H9 (cell line): ENCODE data around the gene RELB. TPM values are rescaled to one million over a fixed set of nuclear protein-coding genes. Genes with fewer than 3 reads are reported as not detected.
A peak's percentile ranks its signal among the peaks of the same experiment; 100 is the strongest.

Experiments
- DNase-seq: peaks from one replicate; pipeline ENCODE4 v3.0.0-alpha.2; 2017
- H2AFZ ChIP-seq: one replicate; pipeline ENCODE4 v1.6.1; 2013; ENCODE audit warnings: mild to moderate bottlenecking, low read length, control low read depth, moderate library complexity
- H2AK5ac ChIP-seq: 2 replicates; pipeline ENCODE4 v1.6.1; 2013; ENCODE audit warnings: low read length, control low read depth, mixed read lengths; ENCODE audit not compliant: insufficient read length
- H2BK120ac ChIP-seq: one replicate; pipeline ENCODE4 v1.6.1; 2013; ENCODE audit warnings: low read depth, mild to moderate bottlenecking, low read length, control low read depth, inconsistent platforms; ENCODE audit not compliant: poor library complexity, severe bottlenecking
- H2BK12ac ChIP-seq: 2 replicates; pipeline ENCODE4 v1.6.1; 2013; ENCODE audit warnings: low read length, control low read depth, mixed read lengths, low read depth; ENCODE audit not compliant: insufficient read length
- H2BK15ac ChIP-seq: 2 replicates; pipeline ENCODE4 v1.6.1; 2013; ENCODE audit warnings: low read depth, low read length, control low read depth
- H2BK20ac ChIP-seq: one replicate; pipeline ENCODE4 v1.6.1; 2013; ENCODE audit warnings: low read depth, mild to moderate bottlenecking, low read length, control low read depth, inconsistent platforms; ENCODE audit not compliant: poor library complexity, severe bottlenecking
- H2BK5ac ChIP-seq: 2 replicates; pipeline ENCODE4 v1.6.1; 2013; ENCODE audit warnings: low read length, control low read depth, mixed read lengths; ENCODE audit not compliant: insufficient read length
- H3K14ac ChIP-seq: 2 replicates; pipeline ENCODE4 v1.6.1; 2013; ENCODE audit warnings: low read length, control low read depth; ENCODE audit not compliant: insufficient read depth
- H3K18ac ChIP-seq: 2 replicates; pipeline ENCODE4 v1.6.1; 2013; ENCODE audit warnings: low read depth, mild to moderate bottlenecking, mixed read lengths, low read length, control low read depth; ENCODE audit not compliant: insufficient read length
- H3K23ac ChIP-seq: 2 replicates; pipeline ENCODE4 v1.6.1; 2013; ENCODE audit warnings: low read length, control low read depth, mixed read lengths, low read depth; ENCODE audit not compliant: insufficient read length
- H3K23me2 ChIP-seq: 2 replicates; pipeline ENCODE4 v1.6.1; 2013; ENCODE audit warnings: low read depth, mild to moderate bottlenecking, mixed read lengths, low read length, control low read depth; ENCODE audit not compliant: insufficient read length, poor library complexity, severe bottlenecking
- H3K27ac ChIP-seq: 2 replicates; pipeline ENCODE4 v1.5.1; 2013; ENCODE audit warnings: low read length, control low read depth, mixed read lengths, low read depth; ENCODE audit not compliant: insufficient read length
- H3K27me3 ChIP-seq: 2 replicates; pipeline ENCODE4 v1.6.1; 2013; ENCODE audit warnings: low read length, control low read depth, inconsistent platforms; ENCODE audit not compliant: insufficient read depth
- H3K4ac ChIP-seq: 2 replicates; pipeline ENCODE4 v1.6.1; 2013; ENCODE audit warnings: low read depth, mild to moderate bottlenecking, control low read depth, inconsistent platforms, low read length, moderate library complexity
- H3K4me1 ChIP-seq: 2 replicates; pipeline ENCODE4 v1.6.1; 2013; ENCODE audit warnings: low read length, control low read depth, inconsistent platforms; ENCODE audit not compliant: insufficient read depth
- H3K4me2 ChIP-seq: 2 replicates; pipeline ENCODE4 v1.6.1; 2013; ENCODE audit warnings: low read length, control low read depth, mixed read lengths; ENCODE audit not compliant: insufficient read length, insufficient read depth
- H3K56ac ChIP-seq: 2 replicates; pipeline ENCODE4 v1.6.1; 2013; ENCODE audit warnings: low read depth, mild to moderate bottlenecking, mixed read lengths, low read length, control low read depth; ENCODE audit not compliant: insufficient read length
- H3K79me1 ChIP-seq: 2 replicates; pipeline ENCODE4 v1.6.1; 2013; ENCODE audit warnings: low read depth, mild to moderate bottlenecking, moderate library complexity, low read length, control low read depth, inconsistent platforms; ENCODE audit not compliant: insufficient read depth, poor library complexity, severe bottlenecking
- H3K79me2 ChIP-seq: 2 replicates; pipeline ENCODE4 v1.6.1; 2013; ENCODE audit warnings: low read length, control low read depth, inconsistent platforms; ENCODE audit not compliant: insufficient read depth
- H3K9ac ChIP-seq: 2 replicates; pipeline ENCODE4 v1.6.1; 2013; ENCODE audit warnings: low read length, control low read depth, mixed read lengths; ENCODE audit not compliant: insufficient read length; ENCODE audit errors: extremely low read depth
- H3K9me3 ChIP-seq: one replicate; pipeline ENCODE4 v1.6.1; 2013; ENCODE audit warnings: low read depth, low read length, inconsistent platforms; ENCODE audit not compliant: control insufficient read depth
- H3T11ph ChIP-seq: one replicate; pipeline ENCODE4 v1.6.1; 2013; ENCODE audit warnings: mild to moderate bottlenecking, low read length, control low read depth, inconsistent platforms
- H4K20me1 ChIP-seq: one replicate; pipeline ENCODE4 v1.6.1; 2013; ENCODE audit not compliant: control insufficient read depth, insufficient read length, insufficient read depth
- H4K5ac ChIP-seq: 2 replicates; pipeline ENCODE4 v1.6.1; 2013; ENCODE audit warnings: low read depth, mild to moderate bottlenecking, mixed read lengths, low read length, control low read depth; ENCODE audit not compliant: insufficient read length
- H4K8ac ChIP-seq: replicated peaks from 2 replicates; pipeline ENCODE4 v1.6.1; 2013; ENCODE audit warnings: low read length, control low read depth, mixed read lengths, low read depth; ENCODE audit not compliant: insufficient read length
- H4K91ac ChIP-seq: 2 replicates; pipeline ENCODE4 v1.6.1; 2013; ENCODE audit warnings: low read depth, mild to moderate bottlenecking, moderate library complexity, mixed read lengths, low read length, control low read depth; ENCODE audit not compliant: insufficient read length
- H3K27ac Mint-ChIP-seq, 3 experiments: 2 replicates in 2 of 3; 3 replicates in 1 of 3; pipeline ENCODE4 v1.8.0; 2020 to 2021; ENCODE audit warnings: mixed read lengths in 3 of 3, mild to moderate bottlenecking in 1 of 3, moderate library complexity in 1 of 3
- H3K27me3 Mint-ChIP-seq: 2 replicates; pipeline ENCODE4 v1.8.0; 2021; ENCODE audit warnings: low read depth, mild to moderate bottlenecking, moderate library complexity, mixed read lengths
- H3K36me3 Mint-ChIP-seq, 3 experiments: 2 replicates in 2 of 3; 3 replicates in 1 of 3; pipeline ENCODE4 v1.8.0; 2020 to 2021; ENCODE audit warnings: low read depth in 3 of 3, mixed read lengths in 3 of 3; ENCODE audit not compliant: insufficient read depth in 1 of 3
- H3K4me1 Mint-ChIP-seq, 2 experiments: 2 replicates each; pipeline ENCODE4 v1.8.0; 2020; ENCODE audit warnings: mixed read lengths in 2 of 2
- H3K4me3 Mint-ChIP-seq, 2 experiments: 2 replicates in 1 of 2; 3 replicates in 1 of 2; pipeline ENCODE4 v1.8.0; 2020 to 2021; ENCODE audit warnings: mild to moderate bottlenecking in 2 of 2, mixed read lengths in 2 of 2, moderate library complexity in 1 of 2
- H3K9me3 Mint-ChIP-seq, 2 experiments: 2 replicates in 1 of 2; 3 replicates in 1 of 2; pipeline ENCODE4 v1.8.0; 2020; ENCODE audit warnings: mild to moderate bottlenecking in 2 of 2, mixed read lengths in 2 of 2, moderate library complexity in 1 of 2
- WGBS: extraction: QIAGEN DNeasy Blood & Tissue Kit; methylation state at CpG from one replicate; pipeline ENCODE4 v1.1.7; 2013; ENCODE audit warnings: missing lambda C conversion rate, low lambda C conversion rate, mixed read lengths; ENCODE audit not compliant: insufficient read length; ENCODE audit errors: extremely low coverage; 5-methylcytosine and 5-hydroxymethylcytosine counted together
- total RNA-seq: library from RNA; stranded (reverse); gene quantifications from 2 replicates; pipeline ENCODE4 v1.2.1, GENCODE V29; 2021
- TF ChIP-seq, protein P1 (sequence below): fragments of 200-600 bp; sonication (generic); conservative IDR thresholded peaks from 3 replicates; pipeline ENCODE4 v1.8.0; 2021; ENCODE audit warnings: antibody characterized with exemption, mild to moderate bottlenecking

The RELB gene
- total RNA-seq, 1 experiment from 2014 or later: 13.7 TPM

DNA sequence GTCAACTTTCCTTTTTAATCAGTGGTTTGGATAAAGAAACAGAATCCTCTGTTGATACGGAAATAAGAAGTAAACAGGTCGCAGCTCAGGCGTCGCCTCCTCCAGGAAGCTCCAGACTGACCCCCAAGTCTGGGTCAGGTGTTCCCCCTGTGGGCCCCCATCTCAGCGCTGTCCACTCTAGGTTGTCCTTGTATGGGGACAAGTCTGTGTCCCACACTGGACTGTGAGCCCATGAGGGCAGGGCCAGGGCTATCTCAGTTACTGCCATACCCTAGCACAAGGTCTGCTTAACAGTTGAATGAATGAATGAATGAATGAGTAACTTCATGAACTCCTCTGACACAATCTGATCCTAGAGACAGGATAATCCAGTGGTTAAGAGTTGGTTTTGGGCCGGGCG lies 45.1 kb downstream of the RELB start:
- H2AK5ac ChIP-seq: no peak overlapping the region
- no peak overlapping the region for H3K23ac ChIP-seq
- TF ChIP-seq, protein P1, sequence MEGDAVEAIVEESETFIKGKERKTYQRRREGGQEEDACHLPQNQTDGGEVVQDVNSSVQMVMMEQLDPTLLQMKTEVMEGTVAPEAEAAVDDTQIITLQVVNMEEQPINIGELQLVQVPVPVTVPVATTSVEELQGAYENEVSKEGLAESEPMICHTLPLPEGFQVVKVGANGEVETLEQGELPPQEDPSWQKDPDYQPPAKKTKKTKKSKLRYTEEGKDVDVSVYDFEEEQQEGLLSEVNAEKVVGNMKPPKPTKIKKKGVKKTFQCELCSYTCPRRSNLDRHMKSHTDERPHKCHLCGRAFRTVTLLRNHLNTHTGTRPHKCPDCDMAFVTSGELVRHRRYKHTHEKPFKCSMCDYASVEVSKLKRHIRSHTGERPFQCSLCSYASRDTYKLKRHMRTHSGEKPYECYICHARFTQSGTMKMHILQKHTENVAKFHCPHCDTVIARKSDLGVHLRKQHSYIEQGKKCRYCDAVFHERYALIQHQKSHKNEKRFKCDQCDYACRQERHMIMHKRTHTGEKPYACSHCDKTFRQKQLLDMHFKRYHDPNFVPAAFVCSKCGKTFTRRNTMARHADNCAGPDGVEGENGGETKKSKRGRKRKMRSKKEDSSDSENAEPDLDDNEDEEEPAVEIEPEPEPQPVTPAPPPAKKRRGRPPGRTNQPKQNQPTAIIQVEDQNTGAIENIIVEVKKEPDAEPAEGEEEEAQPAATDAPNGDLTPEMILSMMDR: no peak
- H4K5ac ChIP-seq: no peak overlapping the region
- H2BK15ac ChIP-seq: no peak overlapping the region
- peaks cover 5% of the 10 kb centered on the region; the same call in 1 of the 2 replicates for H3K79me2 ChIP-seq
- H3K4me2 ChIP-seq: no peak overlapping the region
- H3K27ac Mint-ChIP-seq: peak overlapping the region in 1 of 3 experiments; percentile 39; a peak in 1 of 7 replicates
- no peaks in the 10 kb centered on the region for H3K4me1 ChIP-seq
- WGBS: no CpG with 5 or more reads among the region's 7 CpGs
- no peaks in the 10 kb centered on the region; a peak in 1 of 5 replicates for H3K9me3 Mint-ChIP-seq
- no peaks in the 10 kb centered on the region; a peak in 2 of 4 replicates for H3K4me1 Mint-ChIP-seq
- H3K56ac ChIP-seq: no peak overlapping the region
- no peak overlapping the region for H2AFZ ChIP-seq
- no peak for DNase-seq
- no peak overlapping the region for H2BK5ac ChIP-seq
- H3K4ac ChIP-seq: no peak overlapping the region
- H3K27me3 ChIP-seq: no peaks in the 10 kb centered on the region
- H3K18ac ChIP-seq: no peak overlapping the region
- no peak overlapping the region for H2BK20ac ChIP-seq
- H3K79me1 ChIP-seq: no peaks in the 10 kb centered on the region
- H2BK120ac ChIP-seq: no peak overlapping the region
- no peak overlapping the region for H4K91ac ChIP-seq
- no peaks in the 10 kb centered on the region for H3K27me3 Mint-ChIP-seq
- no peak overlapping the region for H3K9ac ChIP-seq
- H3K9me3 ChIP-seq: no peaks in the 10 kb centered on the region
- no peak overlapping the region; a peak in 1 of 5 replicates for H3K4me3 Mint-ChIP-seq
- H3T11ph ChIP-seq: no peak overlapping the region
- no peak overlapping the region for H3K27ac ChIP-seq
- no peak overlapping the region for H2BK12ac ChIP-seq
- no peak overlapping the region for H3K14ac ChIP-seq
- H4K20me1 ChIP-seq: no peaks in the 10 kb centered on the region
- H3K23me2 ChIP-seq: no peaks in the 10 kb centered on the region
- peaks cover 17 to 57% (median 50%) of the 10 kb centered on the region in 3 experiments; a peak in 6 of 7 replicates for H3K36me3 Mint-ChIP-seq
- H4K8ac ChIP-seq: no peak overlapping the region
